Spleen (tissue), 11 donors: Measurements from ENCODE around the gene ACER1. TPM values are rescaled to one million over a fixed set of nuclear protein-coding genes. Genes with fewer than 3 reads are reported as not detected.

ENCODE experiments used
- DNase-seq: peaks from one replicate; pipeline ENCODE4 v3.0.0-alpha.2; 2020
- H3K27ac ChIP-seq, 8 donors: fragments of 200-600 bp; sonication (generic) in 7 of 8; 1 replicate in 4 of 8; 2 replicates in 4 of 8; pipeline versions ENCODE4 v1.5.0 to v1.8.0; 2016 to 2021; ENCODE audit warnings: inconsistent platforms in 4 of 8, mild to moderate bottlenecking in 4 of 8, moderate library complexity in 1 of 8
- H3K27me3 ChIP-seq, 7 donors: fragments of 200-600 bp; sonication (generic) in 6 of 7; replicated peaks in 1 of 7; 1 replicate in 4 of 7; 2 replicates in 3 of 7; pipeline versions ENCODE4 v1.5.0 to v1.8.0; 2016 to 2021; ENCODE audit warnings: inconsistent platforms in 3 of 7, mild to moderate bottlenecking in 1 of 7
- H3K36me3 ChIP-seq, 6 donors: fragments of 200-600 bp; sonication (generic) in 5 of 6; 1 replicate in 4 of 6; 2 replicates in 2 of 6; pipeline versions ENCODE4 v1.5.0 to v1.8.0; 2016 to 2021; ENCODE audit warnings: inconsistent platforms in 2 of 6
- H3K4me1 ChIP-seq, 6 donors: fragments of 200-600 bp; sonication (generic) in 5 of 6; 1 replicate in 3 of 6; 2 replicates in 3 of 6; pipeline versions ENCODE4 v1.5.0 to v1.8.0; 2016 to 2021; ENCODE audit warnings: inconsistent platforms in 3 of 6
- H3K4me3 ChIP-seq, 8 donors: fragments of 200-600 bp; sonication (generic) in 7 of 8; 1 replicate in 4 of 8; 2 replicates in 4 of 8; pipeline versions ENCODE4 v1.5.0 to v1.8.0; 2016 to 2021; ENCODE audit warnings: inconsistent platforms in 4 of 8, mild to moderate bottlenecking in 4 of 8, moderate library complexity in 2 of 8
- H3K9me3 ChIP-seq, 8 donors: fragments of 200-600 bp; sonication (generic) in 7 of 8; 1 replicate in 4 of 8; 2 replicates in 4 of 8; pipeline versions ENCODE4 v1.5.0 to v1.8.0; 2016 to 2021; ENCODE audit warnings: inconsistent platforms in 4 of 8
- POLR2A ChIP-seq, 3 donors: fragments of 450-650 bp; IDR thresholded peaks; one replicate each; pipeline ENCODE4 v1.5.1; 2017; ENCODE audit warnings: antibody characterized with exemption in 3 of 3, mild to moderate bottlenecking in 1 of 3
- POLR2AphosphoS5 ChIP-seq, 3 donors: sonication (generic); formaldehyde crosslinking; IDR thresholded peaks; one replicate each; pipeline ENCODE4 v1.5.1; 2017; ENCODE audit warnings: antibody characterized with exemption in 3 of 3
- WGBS, 5 donors: extraction: QIAGEN DNeasy Blood & Tissue Kit in 3 of 5; methylation state at CpG; one replicate each; pipeline versions ENCODE4 v1.1.5 to v1.1.7; 2013 to 2018; 5-methylcytosine and 5-hydroxymethylcytosine counted together
- intact Hi-C: fragments of 100-400 bp; cut with DNase I; formaldehyde crosslinking; loops from one replicate; pipeline ENCODE4 v1.15.0; 2023; ENCODE audit warnings: low total_unique reads
- polyA plus RNA-seq, 3 donors: library from polyadenylated mRNA; stranded (reverse); fragments of 200-250 nt; gene quantifications; one replicate each; pipeline ENCODE4 v1.2.1, GENCODE V29; 2013
- total RNA-seq, 7 donors: library from RNA; depleted of rRNA in 3 of 7; stranded (reverse); fragments of >200 nt in 3 of 7; fragmentation: NEBNext Ultra II Directional in 4 of 7; extraction: Animal tissue kit (Norgen Biotek cat#: 25700) in 4 of 7; gene quantifications; one replicate each; pipeline versions ENCODE4 v1.1.0 to v1.2.1, GENCODE V29; 2016 to 2021
- TF ChIP-seq, protein P1 (sequence below), 11 experiments: fragments of 200-600 bp in 7 of 11; fragments of 450-650 bp in 4 of 11; sonication (generic) in 4 of 11; IDR thresholded peaks in 8 of 11; conservative IDR thresholded peaks in 3 of 11; 1 replicate in 7 of 11; 2 replicates in 4 of 11; pipeline versions ENCODE4 v1.4.0 to v1.8.0; 2016 to 2021; ENCODE audit warnings: antibody characterized with exemption in 11 of 11, inconsistent platforms in 4 of 11, mild to moderate bottlenecking in 1 of 11
- donor health status: healthy with polysubstance abuse.
- donor health status: DM: no; HTN: no; CAD: no; lungs with moderate emphysema.
- donor health status: DM: no; HTN: no; CAD: no.
- donor health status: Bipolar disorder and iron deficiency.
- donor health status: healthy.
- donor health status: DM: no; HTN: no; CAD: no.
- donor health status: DM: yes; HTN: yes; CAD: no.

ACER1 gene
- total and polyA plus RNA-seq, 10 donors = 0.11 to 0.66 (median 0.19) TPM; not detected in 5

- no peak for TF ChIP-seq POLR2AphosphoS5 (IDR thresholded peaks at IDR 0.05)
- TF ChIP-seq, protein P1, sequence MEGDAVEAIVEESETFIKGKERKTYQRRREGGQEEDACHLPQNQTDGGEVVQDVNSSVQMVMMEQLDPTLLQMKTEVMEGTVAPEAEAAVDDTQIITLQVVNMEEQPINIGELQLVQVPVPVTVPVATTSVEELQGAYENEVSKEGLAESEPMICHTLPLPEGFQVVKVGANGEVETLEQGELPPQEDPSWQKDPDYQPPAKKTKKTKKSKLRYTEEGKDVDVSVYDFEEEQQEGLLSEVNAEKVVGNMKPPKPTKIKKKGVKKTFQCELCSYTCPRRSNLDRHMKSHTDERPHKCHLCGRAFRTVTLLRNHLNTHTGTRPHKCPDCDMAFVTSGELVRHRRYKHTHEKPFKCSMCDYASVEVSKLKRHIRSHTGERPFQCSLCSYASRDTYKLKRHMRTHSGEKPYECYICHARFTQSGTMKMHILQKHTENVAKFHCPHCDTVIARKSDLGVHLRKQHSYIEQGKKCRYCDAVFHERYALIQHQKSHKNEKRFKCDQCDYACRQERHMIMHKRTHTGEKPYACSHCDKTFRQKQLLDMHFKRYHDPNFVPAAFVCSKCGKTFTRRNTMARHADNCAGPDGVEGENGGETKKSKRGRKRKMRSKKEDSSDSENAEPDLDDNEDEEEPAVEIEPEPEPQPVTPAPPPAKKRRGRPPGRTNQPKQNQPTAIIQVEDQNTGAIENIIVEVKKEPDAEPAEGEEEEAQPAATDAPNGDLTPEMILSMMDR (IDR thresholded peaks at IDR 0.05 in 8 of 11, conservative IDR thresholded peaks at IDR 0.05 in 3 of 11) = no peak
- TF ChIP-seq POLR2A (IDR thresholded peaks at IDR 0.05) = no peak
- no peak overlapping the region for H3K4me3 ChIP-seq
- peaks cover 0 to 98% (median 45%) of the 10 kb centered on the region in 6 donors for H3K36me3 ChIP-seq
- H3K9me3 ChIP-seq = no peaks in the 10 kb centered on the region
- peaks cover 0 to 41% (median 15%) of the 10 kb centered on the region in 6 donors for H3K4me1 ChIP-seq
- 80 to 90% (median 85%) methylated on average over 18 of the region's 18 CpGs for WGBS, 5 donors
- no peak for DNase-seq
- H3K27ac ChIP-seq = no peak overlapping the region
- no peaks in the 10 kb centered on the region for H3K27me3 ChIP-seq
- intact Hi-C loops = no loop called here
These were observed 69.5 kb downstream of the ACER1 start for GRCh38 chr19:6263735-6264444.

- intact Hi-C loops = no loop called here
- no peaks in the 10 kb centered on the region for H3K27me3 ChIP-seq
- H3K4me3 ChIP-seq = no peak overlapping the region
- no peak overlapping the region for H3K27ac ChIP-seq
- TF ChIP-seq, protein P1 (IDR thresholded peaks at IDR 0.05 in 8 of 11, conservative IDR thresholded peaks at IDR 0.05 in 3 of 11) = no peak
- TF ChIP-seq POLR2A (IDR thresholded peaks at IDR 0.05) (no peak), POLR2AphosphoS5 (IDR thresholded peaks at IDR 0.05) (no peak)
- H3K9me3 ChIP-seq = no peaks in the 10 kb centered on the region
- peaks cover 0 to 98% (median 46%) of the 10 kb centered on the region in 6 donors for H3K36me3 ChIP-seq
- whole genome bisulfite sequencing, 5 donors = 80 to 89% (median 83%) methylated on average over 11 to 12 of the region's 12 CpGs
- no peak for DNase-seq
- H3K4me1 ChIP-seq = peaks cover 0 to 41% (median 16%) of the 10 kb centered on the region in 6 donors
These were observed 70.1 kb downstream of the ACER1 start for GRCh38 chr19:6263306-6263705.

- 93 to 97% (median 94%) methylated on average over 11 of the region's 11 CpGs for WGBS, 5 donors
- Histone ChIP-seq H3K4me3 (no peak overlapping the region), H3K36me3 (peaks cover 0 to 98% (median 43%) of the 10 kb centered on the region in 6 donors), H3K9me3 (no peaks in the 10 kb centered on the region), H3K4me1 (peaks cover 0 to 49% (median 19%) of the 10 kb centered on the region in 6 donors), H3K27ac (no peak overlapping the region), H3K27me3 (no peaks in the 10 kb centered on the region)
- no peak for DNase-seq
- TF ChIP-seq POLR2A (IDR thresholded peaks at IDR 0.05) (no peak), POLR2AphosphoS5 (IDR thresholded peaks at IDR 0.05) (no peak)
- TF ChIP-seq, protein P1 (IDR thresholded peaks at IDR 0.05 in 8 of 11, conservative IDR thresholded peaks at IDR 0.05 in 3 of 11) = no peak
- intact Hi-C loops = no loop called here
These were observed 70.9 kb downstream of the ACER1 start for GRCh38 chr19:6262519-6262918.

DNA sequence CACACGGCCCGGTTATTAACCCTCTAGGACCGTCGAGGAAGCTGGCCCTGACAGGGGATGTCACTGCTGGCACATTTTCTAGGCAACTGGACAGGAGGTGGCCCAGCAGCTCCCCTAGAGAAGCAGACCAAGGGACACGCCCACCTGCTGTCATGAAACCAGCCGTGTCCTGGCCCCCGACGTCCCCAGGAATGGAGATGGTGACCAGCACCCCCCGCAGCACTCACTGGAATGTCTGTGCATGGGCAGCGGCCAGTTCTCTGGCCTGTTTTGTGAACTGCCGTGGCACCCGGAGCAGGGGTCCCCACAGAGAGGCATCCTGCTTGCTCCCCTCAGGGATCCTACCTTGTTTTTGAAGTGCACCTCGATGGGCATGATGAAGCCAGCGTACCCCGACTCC, 71.5 kb downstream of the ACER1 start:
- 78 to 88% (median 84%) methylated on average over 12 to 15 of the region's 15 CpGs for WGBS, 5 donors
- TF ChIP-seq POLR2A (IDR thresholded peaks at IDR 0.05) (no peak), POLR2AphosphoS5 (IDR thresholded peaks at IDR 0.05) (no peak)
- TF ChIP-seq, protein P1 (IDR thresholded peaks at IDR 0.05 in 8 of 11, conservative IDR thresholded peaks at IDR 0.05 in 3 of 11) = no peak
- Histone ChIP-seq H3K27me3 (no peaks in the 10 kb centered on the region), H3K4me3 (no peak overlapping the region), H3K9me3 (no peaks in the 10 kb centered on the region), H3K4me1 (peaks cover 0 to 54% (median 19%) of the 10 kb centered on the region in 6 donors), H3K36me3 (peaks cover 0 to 98% (median 41%) of the 10 kb centered on the region in 6 donors), H3K27ac (peak overlapping the region in 2 of 8 donors; percentile 26 to 30)
- no peak for DNase-seq
- intact Hi-C loops = no loop called here
